ENCODE results near the gene KLHL6.

DNA sequence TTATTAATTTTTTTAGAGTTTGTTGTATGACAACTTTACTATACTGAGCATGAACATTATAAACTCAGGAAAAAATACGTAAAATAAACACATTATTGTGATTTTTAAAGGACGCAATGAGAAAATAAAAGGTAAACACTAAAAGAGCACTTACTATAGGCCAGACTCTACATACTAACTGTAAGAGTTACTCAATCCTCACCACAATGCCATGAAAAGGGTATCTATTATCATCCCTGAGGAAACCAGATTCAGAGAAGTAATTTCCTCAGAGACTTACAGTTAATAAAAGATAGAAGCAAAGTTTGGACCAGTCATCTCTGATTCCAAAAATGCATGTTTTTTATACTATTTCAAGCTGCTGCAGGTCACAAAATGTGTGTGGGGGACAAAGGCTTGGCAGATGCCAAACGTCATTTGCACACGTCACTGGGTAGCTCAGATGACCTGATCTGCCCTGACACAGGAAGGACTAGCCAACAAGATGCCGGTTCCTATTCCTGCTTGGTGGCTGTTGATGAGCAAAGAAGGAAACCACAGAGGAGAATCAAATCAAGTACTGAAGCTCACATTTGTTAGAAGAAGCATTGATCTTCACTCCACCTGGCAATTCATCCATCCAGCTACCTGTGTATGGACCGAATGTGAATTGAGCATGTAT is 42.3 kb downstream of the KLHL6 start:
- no peak for TF ChIP-seq POLR2A (IDR thresholded peaks at IDR 0.05)
- TF ChIP-seq, protein P1, sequence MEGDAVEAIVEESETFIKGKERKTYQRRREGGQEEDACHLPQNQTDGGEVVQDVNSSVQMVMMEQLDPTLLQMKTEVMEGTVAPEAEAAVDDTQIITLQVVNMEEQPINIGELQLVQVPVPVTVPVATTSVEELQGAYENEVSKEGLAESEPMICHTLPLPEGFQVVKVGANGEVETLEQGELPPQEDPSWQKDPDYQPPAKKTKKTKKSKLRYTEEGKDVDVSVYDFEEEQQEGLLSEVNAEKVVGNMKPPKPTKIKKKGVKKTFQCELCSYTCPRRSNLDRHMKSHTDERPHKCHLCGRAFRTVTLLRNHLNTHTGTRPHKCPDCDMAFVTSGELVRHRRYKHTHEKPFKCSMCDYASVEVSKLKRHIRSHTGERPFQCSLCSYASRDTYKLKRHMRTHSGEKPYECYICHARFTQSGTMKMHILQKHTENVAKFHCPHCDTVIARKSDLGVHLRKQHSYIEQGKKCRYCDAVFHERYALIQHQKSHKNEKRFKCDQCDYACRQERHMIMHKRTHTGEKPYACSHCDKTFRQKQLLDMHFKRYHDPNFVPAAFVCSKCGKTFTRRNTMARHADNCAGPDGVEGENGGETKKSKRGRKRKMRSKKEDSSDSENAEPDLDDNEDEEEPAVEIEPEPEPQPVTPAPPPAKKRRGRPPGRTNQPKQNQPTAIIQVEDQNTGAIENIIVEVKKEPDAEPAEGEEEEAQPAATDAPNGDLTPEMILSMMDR (IDR thresholded peaks at IDR 0.05): no peak
